Activated CD4-positive, CD25-positive, alpha-beta regulatory T cell treated with anti-CD3 and anti-CD28 coated beads, Interleukin-2, amount 50 U/mL, for 16 hours (primary cell): Measurements from ENCODE around the gene RCHY1.
"Not testable (repeated sequence)": the region's sequence is repeated elsewhere in the genome, so short reads cannot be mapped to it uniquely, and the experiment has no call there.

Experiments
- DNase-seq: peaks from one replicate; pipeline ENCODE4 v3.0.0-alpha.2; 2020; ENCODE audit warnings: low read depth, low spot score

Gene RCHY1

DNA sequence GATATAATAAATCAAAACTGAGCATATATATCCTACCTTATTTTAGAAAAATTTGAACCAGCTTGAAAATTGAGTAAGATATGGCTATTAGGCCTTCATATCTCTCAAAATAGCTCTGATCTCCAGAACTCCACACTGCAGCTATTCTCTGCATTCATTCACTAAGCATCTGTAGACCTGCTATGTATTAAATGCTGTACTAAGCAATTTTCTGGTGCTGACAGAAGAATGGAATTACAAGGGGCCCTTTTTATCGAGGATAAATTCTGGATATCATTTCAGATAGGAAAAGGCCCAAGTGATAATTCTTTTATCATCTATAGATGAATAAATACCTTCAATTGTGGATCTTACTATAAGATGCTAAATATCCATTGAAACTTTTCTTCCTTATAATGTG lies 1.9 kb upstream of the RCHY1 start:
- no peak for DNase-seq

- DNase-seq: no peak
Observed at GRCh38 chr4:75514949-75515612, 878 bp upstream of the RCHY1 start.

GRCh38 chr4:75513526-75514130 lies 575 bp downstream of the RCHY1 start:
- no peak for DNase-seq

- no peak for DNase-seq
Observed at GRCh38 chr4:75512386-75513211, 1.6 kb downstream of the RCHY1 start.

- no peak for DNase-seq
Observed at GRCh38 chr4:75511841-75512240, 2.4 kb downstream of the RCHY1 start.

DNA sequence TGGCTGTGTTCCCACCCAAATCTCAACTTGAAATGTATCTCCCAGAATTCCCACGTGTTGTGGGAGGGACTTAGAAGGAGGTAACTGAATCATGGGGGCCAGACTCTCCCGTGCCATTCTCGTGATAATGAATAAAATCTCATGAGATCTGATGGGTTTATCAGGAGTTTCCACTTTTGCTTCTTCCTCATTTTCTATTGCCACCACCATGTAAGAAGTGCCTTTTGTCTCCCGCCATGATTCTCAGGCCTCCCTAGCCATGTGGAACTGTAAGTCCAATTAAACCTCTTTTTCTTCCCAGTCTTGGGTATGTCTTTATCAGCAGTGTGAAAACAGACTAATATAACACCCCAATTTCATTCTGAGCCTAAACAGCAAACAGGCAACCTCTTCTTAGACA lies 4.6 kb downstream of the RCHY1 start:
- DNase-seq: not testable (repeated sequence)

- DNase-seq: no peak
Observed at GRCh38 chr4:75505630-75506029, 8.6 kb downstream of the RCHY1 start.

DNA sequence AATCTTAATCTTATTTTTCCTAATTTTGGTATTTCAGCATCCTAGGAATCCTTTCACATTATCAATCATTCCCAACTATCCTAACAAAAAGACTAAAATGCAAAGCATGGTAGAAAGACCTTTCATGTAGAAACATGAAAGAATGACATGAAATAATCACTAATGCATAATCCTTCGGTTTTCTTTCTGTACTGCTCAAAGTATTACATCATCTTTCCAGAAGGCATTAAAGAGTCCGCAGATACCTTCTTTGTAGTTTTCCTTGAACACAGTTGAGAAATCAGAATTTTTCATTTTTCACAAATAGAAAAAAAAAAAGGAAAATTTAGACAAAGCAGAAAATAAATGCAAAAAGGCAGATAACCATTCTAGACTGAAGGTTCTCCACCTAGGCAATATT lies 11.5 kb downstream of the RCHY1 start:
- DNase-seq: no peak

DNA sequence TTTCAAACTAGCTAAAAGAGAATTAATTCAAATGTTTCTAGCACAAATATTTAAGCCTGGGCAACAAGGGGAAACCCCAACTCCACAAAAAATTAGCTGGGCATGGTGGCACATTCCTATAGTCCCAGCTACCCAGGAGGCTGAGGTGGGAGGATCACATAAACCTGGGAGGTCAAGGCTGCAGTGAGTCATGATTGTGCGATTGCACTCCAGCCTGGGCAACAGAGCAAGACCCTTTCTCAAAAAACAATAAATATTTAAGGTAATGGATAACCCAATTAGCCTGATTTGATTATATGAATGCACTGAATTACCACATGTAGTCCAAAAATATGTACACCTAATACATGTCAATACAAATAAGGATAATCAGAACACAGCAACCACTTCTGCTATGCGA lies 14.3 kb downstream of the RCHY1 start:
- no peak for DNase-seq

DNA sequence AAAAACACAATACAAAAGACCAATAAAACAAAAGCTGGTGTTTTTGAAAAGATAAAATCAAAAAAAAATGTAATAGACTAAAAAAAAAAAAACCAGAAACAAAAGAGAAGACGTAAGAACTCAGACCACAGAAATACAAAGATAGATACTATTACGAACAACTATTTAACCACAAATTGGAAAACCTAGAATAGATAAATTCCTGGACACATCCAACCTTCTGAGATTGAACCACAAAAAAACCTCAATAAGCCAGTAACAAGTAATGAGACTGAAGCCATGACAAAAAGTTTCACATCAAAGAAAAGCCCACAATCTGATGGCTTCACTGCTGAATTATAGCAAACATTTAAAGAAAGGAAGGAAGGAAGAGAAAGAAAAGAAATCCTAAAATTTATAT lies 16.2 kb downstream of the RCHY1 start:
- no peak for DNase-seq

DNA sequence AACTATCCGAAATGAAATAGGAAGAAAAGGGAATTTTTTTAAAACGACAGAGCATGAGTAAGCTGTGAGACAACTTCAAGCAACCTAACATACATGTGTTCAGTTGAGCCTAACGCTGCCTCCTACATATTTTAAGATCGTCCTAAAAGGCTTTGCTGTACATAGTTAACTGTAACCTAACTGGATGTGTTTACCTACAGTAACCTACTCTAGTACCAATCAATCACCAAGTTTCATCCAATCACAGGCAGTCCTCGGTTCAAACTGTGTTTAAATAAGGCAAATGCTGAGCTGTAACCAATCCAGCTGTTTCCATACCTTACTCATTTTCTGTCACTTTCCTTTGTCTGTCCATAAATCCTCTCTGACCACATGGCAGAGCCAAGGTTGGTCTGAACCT lies 17.1 kb downstream of the RCHY1 start:
- no peak for DNase-seq

DNA sequence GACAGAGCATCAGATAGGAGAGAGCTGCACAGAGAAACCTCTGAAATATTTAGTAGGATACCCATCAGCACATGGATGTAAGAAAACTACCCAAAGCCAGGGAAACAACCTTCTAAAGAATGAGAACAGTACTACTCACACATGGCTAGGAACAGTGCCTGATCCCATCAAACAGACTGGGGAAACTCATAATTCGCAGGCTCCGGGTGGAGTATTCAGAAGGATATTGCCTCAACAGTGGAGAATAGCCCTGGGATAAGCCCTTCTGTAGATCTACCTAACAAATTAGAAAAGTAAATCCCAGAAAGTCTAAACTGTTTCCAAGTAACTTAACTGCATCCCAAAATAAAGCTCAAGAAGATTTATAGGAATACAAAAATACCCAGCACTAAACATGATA lies 17.8 kb downstream of the RCHY1 start:
- DNase-seq: no peak

DNA sequence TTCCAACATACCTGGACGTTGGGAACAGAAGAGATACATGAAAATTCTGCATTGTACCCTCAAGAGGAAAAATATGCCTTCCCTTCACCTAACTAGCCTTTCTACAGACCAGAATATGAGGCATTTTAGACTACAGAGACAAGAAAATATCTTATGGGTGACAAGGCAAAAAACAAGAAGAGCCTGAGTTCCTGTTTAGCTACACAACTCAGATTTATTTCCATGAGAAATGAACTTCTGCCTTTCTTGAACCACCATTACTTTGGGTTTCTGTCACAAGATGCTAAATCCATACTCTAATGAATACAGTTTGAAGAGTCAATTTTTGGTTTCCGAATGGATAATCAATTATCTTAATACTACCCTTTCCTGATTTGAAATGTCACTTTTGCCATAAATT lies 18.7 kb downstream of the RCHY1 start:
- DNase-seq: no peak

DNA sequence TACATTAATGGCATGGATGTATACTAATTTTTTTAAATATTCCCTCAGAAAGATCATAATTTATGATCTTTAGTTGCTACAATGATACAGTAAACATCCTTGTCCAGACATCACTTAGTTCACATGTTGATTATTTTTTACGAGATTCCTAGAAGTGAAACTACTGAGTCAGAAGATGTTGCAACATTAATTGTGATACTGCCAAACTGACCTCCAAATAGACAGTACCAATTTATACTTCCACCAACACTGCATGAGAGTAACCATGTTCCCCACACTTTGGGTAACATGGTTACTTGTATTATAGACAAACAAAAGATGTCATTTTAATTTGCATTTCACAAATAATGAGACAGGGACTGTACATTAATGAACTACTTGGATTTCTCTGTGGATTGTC lies 19.6 kb downstream of the RCHY1 start:
- no peak for DNase-seq

DNA sequence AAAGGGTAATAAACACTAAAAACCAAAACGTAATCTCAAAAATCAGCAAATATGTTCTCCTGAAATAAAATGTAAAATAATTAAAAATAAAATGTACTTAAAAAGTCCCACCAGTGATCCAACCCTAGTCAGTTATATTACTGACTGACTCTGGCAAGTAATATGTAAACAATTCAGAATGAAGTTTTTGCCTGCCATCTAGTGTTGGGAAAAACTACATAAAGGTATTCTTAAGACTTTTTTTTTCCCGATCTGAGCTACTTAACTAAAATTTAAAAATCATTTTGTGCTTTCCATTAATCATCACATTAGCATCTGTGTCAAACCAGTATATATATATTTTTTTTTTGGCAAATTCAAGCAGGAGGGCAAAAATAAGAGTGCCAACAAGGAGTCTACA lies 24.0 kb downstream of the RCHY1 start:
- DNase-seq: no peak

DNA sequence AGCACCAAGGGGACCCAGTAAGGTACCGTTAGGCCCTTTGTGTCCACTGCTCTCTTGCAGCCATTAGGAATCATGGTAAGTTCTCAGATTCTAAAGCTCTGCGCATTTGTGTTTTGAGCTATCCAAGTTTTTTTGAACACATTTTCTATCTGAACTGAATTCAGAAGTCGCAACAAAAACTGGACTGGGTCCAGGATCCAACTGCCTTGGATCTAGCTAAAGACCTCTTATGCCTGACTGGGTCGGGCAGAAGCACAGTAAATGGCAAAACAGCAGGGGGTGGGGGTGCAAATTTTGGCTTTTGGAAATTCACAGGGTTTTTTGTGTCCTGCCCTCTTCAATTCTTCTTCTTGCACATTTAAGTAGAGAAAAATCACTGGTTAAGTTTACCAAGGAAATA lies 30.0 kb downstream of the RCHY1 start:
- no peak for DNase-seq

- no peak for DNase-seq
Observed at GRCh38 chr4:75477201-75477600, 37.0 kb downstream of the RCHY1 start.

DNA sequence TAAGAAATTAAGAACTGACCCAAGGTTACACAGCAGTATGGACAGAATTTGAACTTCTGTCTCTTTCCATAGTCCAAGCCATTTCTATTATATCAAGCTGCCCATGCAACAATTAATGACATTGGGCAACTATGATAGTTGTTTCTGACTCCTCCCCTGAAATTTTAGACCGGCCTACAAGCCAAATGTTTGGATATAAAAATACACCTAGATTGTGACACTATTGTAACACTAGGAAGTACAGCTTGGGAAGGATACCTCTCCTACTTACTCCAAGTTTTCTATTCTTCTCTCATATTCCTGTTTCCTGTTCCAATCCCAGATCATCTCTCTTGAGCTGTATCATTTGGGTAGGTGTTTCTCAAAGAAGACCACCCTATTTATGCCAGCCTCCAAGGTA lies 43.5 kb downstream of the RCHY1 start:
- no peak for DNase-seq

GRCh38 chr4:75469896-75470295 lies 44.3 kb downstream of the RCHY1 start:
- no peak for DNase-seq

DNA sequence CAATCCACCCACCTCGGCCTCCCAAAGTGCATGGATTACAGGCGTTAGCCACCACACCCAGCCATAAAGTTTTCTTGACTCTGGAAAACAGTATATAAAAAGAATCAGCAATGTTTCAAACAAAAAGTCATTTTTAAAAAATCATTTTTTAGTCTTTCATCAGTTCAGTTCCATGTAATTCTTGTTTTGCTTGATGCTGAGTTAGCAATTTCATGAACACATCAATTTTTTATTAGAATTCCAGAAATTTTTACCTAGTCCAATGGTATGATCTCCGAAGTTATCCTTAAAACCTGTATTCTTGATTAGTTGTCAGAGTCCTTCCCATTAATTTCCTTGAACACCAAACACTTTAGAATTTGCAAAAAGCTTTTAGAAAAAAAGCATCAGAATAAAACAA lies 56.8 kb downstream of the RCHY1 start:
- no peak for DNase-seq

DNA sequence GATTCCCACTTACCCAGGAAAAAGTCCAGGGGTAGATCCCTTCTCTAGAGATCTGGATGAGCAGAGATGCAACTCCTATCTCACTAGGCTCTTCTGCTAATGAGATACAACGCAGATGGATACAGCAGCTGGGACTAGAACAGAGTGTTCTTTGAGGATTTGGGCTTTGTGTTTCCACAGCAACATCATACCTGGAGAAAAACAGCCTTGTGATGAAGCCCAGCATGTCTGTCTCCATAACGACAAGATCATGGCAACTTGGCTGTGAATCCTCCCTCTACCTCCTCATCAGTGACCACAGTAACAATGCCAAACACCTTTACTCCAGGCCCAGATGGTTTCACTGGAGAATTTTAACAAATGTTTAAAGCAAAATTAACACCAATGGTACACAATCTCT lies 80.1 kb downstream of the RCHY1 start:
- DNase-seq: no peak

DNA sequence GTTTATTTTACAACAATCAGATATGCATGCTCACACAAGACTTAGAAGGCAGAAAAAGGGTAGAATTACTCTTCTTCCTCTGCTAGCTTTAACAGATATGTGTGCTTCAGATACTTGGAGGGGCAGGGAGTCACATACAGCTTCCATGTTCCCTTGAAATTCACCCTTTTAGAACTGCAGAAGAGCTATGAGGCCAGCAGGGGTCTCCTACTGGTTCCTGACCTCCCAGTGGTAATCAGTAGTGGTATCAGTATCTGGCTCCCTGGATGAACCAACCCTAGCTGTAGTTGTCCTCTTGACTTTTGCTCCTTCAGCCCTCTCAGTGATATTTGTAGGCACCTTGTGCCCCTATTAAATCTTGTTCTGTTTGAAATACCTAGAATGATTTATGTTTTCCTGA lies 81.5 kb downstream of the RCHY1 start:
- DNase-seq: no peak

GRCh38 chr4:75429208-75429607 lies 85.0 kb downstream of the RCHY1 start:
- no peak for DNase-seq
